Choroid plexus epithelial cell (primary cell): ENCODE measurements around the gene PRKAB1.
"Not testable (repeated sequence)": the region's sequence is repeated elsewhere in the genome, so short reads cannot be mapped to it uniquely, and the experiment has no call there.

ENCODE experiments used
- DNase-seq: peaks from one replicate; pipeline ENCODE4 v3.0.0-alpha.2; 2010; ENCODE audit warnings: low read depth
- H3K4me3 ChIP-seq: 2 replicates; pipeline ENCODE4 v1.5.1; 2011; ENCODE audit warnings: low read depth, mild to moderate bottlenecking, control low read depth, low read length, moderate library complexity
- CTCF ChIP-seq: conservative IDR thresholded peaks from 2 replicates; pipeline ENCODE4 v1.5.1; 2011; ENCODE audit warnings: low read depth, mild to moderate bottlenecking, control low read depth, inconsistent platforms, low read length, moderate library complexity

PRKAB1 gene, protein sequence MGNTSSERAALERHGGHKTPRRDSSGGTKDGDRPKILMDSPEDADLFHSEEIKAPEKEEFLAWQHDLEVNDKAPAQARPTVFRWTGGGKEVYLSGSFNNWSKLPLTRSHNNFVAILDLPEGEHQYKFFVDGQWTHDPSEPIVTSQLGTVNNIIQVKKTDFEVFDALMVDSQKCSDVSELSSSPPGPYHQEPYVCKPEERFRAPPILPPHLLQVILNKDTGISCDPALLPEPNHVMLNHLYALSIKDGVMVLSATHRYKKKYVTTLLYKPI

DNA sequence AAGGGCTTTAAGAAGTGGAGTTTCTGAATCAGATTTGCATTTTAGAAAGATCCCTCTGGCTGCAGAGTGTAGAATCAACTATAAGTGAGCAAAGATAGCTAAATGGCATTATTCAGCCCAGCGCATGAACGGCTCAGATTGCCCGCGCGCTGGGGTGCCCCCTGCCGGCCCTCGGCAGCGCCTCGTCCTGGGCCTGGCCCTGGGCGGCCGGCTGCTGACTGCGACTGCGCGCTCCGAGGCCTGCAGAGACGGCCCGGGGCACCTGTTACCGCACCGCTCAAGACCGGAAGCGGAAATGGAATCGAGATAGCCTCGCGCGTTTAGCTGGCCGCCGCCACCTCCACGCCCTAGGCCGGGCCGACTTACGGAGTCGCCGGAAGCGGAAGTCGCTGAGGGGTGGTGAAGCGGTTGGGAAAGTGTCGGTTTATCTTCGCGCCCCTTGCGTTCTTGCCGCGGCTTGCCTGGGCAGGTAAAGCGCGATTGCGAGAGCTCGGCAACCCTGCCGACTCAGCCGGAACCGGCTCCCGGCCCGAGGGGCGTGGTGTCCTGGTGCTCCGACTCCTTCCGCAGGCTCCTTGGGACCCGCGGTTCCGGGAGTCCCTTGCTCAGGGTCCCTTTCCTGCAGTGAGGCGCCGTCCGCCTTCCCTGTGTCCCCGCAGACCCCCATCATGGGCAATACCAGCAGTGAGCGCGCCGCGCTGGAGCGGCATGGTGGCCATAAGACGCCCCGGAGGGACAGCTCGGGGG, at the start of gene PRKAB1:
Gene PRKAB1 (plus strand): TSS at position 557 of the 747 bp plus-strand sequence. CDS start 112 bp downstream, at position 669.
- TF ChIP-seq CTCF, result peak; percentile 68

DNA sequence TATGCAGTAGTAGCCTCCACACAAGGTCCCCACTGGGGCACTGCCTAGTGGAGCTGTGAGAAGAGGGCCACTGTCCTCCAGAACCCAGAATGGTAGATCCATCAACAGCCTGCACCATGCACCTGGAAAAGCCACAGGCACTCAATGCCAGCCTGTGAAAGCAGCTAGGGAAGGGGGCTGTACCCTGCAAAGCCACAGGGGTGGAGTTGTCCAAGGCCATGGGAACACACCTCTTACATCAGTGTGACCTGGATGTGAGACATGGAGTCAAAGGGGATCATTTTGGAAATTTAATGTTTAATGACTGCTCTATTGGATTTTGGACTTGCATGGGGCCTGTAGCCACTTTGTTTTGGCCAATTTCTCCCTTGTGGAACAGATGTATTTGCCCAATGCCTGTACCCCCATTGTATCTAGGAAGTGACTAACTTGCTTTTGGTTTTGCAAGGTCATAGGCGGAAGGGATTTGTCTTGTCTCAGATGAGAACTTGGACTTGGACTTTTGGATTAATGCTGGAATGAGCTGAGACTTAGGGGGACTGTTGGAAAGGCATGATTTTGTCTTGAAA, 49.5 kb upstream of the PRKAB1 start:
- not testable (repeated sequence) for H3K4me3 ChIP-seq, DNase-seq

More for the DNA sequence above, at the start of gene PRKAB1:
- H3K4me3 ChIP-seq, result peak within 1 kb of the TSS; percentile 98
- DNase-seq, result peak; percentile 98

DNA sequence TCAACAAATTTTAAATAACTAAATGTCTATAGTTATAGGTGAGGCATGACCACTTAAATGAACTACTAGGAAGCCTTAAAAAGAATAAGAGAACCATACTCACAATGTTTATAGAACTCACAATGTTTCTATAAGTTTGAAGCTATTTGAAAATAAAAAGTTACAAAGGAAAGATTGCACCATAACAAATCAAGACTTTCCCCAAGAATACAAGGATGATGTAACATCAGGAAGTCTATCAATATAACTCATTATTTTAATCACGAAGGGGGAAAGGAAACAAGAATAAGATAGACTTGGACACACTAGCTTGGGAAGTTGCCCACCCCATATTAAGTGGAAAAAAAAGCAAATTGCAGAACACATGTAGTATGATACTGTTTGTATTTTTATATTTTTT, 47.4 kb upstream of the PRKAB1 start:
- no peak for TF ChIP-seq CTCF
- no peak for DNase-seq
- H3K4me3 ChIP-seq, result no peak overlapping the region

GRCh38 chr12:119621878-119622277, 46.1 kb upstream of the PRKAB1 start:
- TF ChIP-seq CTCF, result no peak
- no peak overlapping the region for H3K4me3 ChIP-seq
- no peak for DNase-seq

- no peak for TF ChIP-seq CTCF
- DNase-seq, result no peak
- H3K4me3 ChIP-seq, result no peak overlapping the region
These were observed 43.0 kb upstream of the PRKAB1 start for GRCh38 chr12:119624966-119625365.

DNA sequence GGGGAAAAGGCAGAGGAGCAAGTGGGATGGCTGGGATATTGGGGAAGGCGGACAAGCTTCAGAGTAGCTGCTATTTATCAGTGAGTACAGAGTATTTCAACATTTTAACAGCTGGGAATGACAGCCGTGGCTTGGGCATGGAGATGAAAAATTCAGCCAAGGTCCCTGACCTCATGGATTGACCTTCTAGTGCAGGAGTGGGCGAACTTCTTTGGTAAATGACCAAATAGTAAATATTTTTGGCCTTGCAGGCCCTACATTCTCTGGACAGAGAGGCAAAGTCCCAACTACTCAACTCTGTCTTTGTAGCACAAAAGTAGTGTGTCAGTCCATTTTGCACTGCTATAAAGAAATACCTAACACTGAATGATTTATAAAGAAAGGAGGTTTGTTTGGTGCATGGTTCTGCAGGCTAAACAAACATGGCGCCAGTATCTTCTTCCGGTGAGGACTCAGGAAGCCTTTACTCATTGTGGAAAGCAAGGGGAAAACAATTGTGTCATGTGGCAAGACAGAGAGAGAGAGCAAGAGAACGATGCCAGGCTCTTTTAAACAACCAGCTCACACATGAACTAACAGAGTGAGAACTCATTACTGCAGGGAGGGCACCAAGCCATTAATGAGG, 40.8 kb upstream of the PRKAB1 start:
- no peak for DNase-seq
- TF ChIP-seq CTCF, result no peak
- no peak overlapping the region for H3K4me3 ChIP-seq

DNA sequence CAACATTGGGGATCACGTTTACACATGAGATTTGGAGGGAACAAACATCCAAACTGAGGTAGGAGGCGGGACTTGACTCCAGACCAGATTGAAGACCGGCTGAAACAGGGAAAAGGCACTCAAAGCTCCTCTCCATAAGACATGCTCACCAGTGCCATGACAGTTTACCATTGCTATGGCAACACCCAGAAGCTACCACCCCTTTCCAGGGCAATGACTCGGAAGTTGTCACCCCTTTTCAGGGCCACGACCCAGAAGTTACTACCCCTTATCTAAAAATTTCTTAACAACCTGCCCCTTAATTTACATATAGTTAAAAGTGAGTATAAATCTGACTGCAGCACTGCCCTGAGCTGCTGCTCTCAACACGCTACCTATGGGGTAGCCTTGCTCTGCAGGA, 40.2 kb upstream of the PRKAB1 start:
- no peak for TF ChIP-seq CTCF
- no peak for DNase-seq
- no peak overlapping the region for H3K4me3 ChIP-seq
